ENCODE results near the gene COG3.

COG3 gene

GRCh38 chr13:45508776-45509175 is 44.0 kb downstream of the COG3 start:
- DNase-seq: no peak

- no peak for DNase-seq
Observed at GRCh38 chr13:45510672-45511071, 45.9 kb downstream of the COG3 start.

GRCh38 chr13:45511310-45512097 is 46.8 kb downstream of the COG3 start:
- no peak for DNase-seq

DNA sequence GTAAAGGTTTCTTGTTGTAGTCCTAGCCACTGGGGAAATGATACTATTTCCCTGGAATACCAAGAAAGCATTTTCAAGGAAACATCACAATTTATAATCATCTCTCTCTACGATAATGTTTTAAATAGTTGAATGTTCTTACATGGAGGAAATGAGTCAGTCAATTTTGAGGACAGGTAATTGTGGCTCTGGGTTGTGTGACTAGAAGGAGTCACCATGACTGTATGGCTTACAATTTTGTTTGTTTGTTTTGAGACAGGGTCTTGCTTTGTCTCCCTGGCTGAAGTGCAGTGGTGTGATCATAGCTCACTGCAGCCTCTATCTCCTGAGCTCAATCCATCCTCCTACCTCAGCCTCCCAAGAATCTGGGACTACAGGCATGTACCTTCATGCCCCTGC is 47.4 kb downstream of the COG3 start:
- DNase-seq: no peak

- no peak for DNase-seq
Observed at GRCh38 chr13:45516757-45517156, 52.0 kb downstream of the COG3 start.

DNA sequence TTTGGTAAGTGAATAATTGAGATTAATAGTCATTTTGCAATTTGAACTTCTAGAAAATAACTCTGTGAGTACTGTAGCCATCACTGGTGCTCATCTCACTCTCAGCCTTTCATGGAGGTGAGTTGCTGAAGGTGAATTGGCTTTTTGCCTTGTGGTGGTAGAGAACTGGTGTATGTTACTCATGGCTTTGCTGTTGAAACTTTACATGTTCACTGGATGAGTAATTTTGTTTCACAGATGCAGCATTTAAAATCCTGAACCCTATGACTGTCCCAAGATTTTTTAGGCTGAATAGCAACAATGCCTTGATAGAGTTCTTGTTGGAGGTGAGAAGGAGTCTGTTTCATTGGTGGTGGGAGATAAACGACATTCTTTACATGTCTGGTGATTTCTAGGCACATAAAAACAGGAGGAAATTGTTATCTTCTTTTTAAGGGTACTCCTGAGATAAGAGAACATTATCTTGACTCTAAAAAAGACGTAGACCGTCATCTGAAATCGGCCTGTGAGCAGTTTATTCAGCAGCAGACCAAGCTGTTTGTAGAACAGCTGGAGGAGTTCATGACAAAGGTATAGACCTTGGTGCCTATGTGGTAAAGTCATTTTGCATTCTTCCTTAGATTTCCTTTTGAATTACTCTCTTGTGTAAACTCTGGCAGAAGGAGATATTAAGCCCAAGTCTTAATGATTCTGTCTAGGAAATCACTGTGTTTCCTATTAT is 53.9 kb downstream of the COG3 start:
- DNase-seq: no peak

- DNase-seq: no peak
Observed at GRCh38 chr13:45519493-45519892, 54.8 kb downstream of the COG3 start.

DNA sequence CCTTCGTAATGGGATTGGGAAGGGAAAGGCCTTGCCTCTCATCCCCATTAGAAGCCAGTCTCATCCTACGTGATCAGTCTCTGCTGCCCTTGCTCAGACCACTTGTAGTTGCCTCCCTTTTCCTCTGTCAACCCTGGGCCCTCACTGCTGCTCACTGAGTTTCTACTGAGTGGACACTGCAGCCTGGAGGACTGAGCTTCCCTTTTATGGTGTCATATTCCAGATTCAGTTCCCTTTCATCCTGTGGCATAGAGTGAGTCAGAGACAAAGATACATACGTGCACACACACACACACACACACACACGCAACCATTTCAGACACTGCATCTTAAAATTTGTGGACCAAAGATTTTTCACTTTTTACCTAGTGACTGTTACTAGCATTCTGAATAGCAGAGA is 56.6 kb downstream of the COG3 start:
- no peak for DNase-seq

- DNase-seq: no peak
Observed at GRCh38 chr13:45522571-45522970, 57.8 kb downstream of the COG3 start.

- no peak for DNase-seq
Observed at GRCh38 chr13:45527699-45528462, 63.1 kb downstream of the COG3 start.

DNA sequence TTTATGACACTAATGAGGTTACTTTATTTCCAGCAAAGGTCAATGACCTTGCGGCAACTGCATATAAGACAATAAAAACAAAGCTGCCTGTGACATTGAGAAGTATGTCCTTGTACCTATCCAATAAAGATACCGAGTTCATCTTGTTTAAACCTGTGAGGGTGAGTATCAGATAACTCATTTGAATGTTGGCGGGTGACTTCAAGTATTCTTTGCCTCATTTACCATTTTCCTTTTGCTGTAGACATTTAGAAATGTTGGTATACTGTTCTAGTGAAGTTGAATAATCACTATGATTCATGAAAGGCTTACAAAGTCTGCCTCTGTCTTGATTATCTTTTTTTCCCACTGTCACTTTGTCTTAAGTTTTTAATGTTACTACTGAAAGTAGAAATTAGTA is 65.0 kb downstream of the COG3 start:
- no peak for DNase-seq

GRCh38 chr13:45534604-45535003 is 69.9 kb downstream of the COG3 start:
- DNase-seq: no peak

- no peak for DNase-seq
Observed at GRCh38 chr13:45536224-45536623, 71.5 kb downstream of the COG3 start.

DNA sequence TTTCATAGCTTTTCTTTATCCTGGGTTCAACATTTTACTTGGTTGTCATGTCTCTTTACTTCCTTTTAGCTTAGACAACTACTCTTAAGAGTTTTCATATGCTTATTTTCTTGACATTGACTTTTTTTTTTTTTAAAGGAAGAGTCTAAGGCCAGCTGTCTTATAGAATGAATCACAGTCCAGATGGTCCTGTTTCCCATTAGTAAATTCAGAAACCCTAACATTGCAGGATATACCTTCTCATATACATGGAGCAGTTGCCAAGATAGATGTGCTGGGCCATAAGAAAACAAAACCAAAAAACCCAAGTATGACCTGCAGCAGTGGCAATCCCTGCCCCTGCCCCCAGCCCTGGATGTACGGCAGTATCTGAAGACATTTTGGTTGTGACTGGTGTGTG is 72.8 kb downstream of the COG3 start:
- DNase-seq: no peak

DNA sequence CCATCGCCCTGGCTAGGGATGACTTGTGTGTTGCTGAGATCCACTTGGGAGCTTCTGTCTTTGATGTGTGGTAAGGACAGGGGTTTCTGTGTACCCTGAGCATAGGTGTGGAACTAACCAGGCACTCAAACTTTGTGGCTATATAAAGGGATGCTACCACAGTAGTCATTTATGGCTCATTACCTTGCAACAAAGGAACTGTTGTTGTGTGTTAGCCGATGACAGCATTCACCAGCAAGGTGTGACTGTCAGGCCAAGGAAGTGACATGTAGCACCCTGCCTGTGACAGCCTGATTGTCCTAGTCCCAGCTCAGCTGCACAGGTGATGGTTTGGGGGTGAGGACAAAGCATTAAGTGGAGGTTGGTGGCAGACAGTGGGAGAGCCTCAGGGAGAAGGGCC is 73.6 kb downstream of the COG3 start:
- DNase-seq: no peak

GRCh38 chr13:45540195-45540594 is 75.5 kb downstream of the COG3 start:
- DNase-seq: no peak

DNA sequence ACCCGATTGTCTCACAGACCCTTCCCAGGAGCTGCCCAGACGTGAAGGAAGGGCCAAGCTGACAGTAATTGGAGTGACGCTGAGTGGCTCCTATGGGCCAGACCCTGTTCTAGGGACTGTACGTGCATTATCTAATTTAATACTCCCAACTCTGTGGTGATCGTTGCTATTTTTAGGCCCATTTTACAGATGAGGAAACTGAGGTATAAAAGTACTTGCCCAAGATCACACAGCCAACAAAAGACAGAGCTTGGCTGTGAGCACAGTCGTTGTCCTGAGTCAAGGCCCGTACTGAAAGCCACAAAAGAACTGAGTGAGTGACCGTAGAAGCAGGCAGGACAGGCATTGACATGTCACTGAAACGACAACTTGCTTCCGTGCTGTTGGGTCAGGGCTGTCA is 76.1 kb downstream of the COG3 start:
- DNase-seq: no peak

DNA sequence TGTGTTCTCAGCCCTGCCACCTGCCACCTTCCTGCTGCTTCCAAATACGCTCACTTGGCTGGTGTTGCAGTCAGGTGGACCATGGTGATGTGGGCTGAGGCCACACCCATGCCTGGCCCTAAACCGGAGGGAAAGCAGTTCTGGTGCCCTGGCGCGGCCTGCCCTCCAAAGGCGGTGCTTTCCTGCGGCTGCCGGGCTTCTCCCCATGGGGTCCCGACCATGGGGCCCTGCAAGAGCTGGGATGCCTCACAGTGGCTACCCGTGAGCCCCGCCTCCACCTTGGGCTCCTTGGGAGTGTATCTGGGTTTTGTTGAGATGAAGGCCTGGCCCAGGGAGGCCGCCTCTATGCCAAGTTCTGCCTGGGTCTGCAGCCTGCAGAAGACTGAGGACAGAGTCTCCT is 77.1 kb downstream of the COG3 start:
- DNase-seq: no peak

DNA sequence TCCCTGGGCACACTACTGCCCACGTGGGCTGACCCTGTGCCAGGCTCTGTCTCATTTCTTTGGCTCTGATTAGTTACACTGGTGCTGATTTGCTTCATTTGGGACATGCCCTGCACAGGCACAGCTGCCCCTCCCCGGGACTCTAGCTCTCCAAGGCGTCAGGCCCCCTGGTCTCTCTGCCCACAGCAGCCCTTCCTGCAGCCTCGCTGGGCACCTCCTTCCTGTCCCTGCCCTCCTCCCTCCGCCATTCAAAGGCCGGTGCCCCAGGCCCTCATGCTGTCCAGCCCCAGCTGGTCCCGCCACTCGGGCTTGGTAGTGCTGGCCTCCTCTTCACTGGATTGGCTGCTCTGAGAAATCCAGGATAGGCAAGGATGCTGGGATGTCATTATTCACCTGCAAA is 77.7 kb downstream of the COG3 start:
- DNase-seq: no peak

DNA sequence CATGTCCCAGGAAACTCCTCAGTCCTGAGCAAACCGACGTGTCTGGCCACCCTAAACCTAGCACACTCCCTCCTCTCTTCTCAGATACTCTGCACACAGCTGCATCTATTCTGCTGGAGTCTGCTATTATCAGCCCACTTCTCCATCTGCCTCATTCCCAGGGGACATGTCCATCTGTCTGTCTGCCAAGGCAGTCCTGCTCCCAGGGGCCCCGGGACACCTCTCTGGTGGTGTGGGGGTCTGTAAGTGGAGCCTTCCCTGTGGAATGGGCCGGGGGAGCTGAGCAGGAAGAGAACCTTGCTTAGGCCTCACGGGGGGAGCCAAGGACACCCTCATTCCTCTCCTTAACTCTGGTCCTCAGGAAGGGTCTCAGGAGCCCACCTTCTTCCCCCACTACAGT is 78.1 kb downstream of the COG3 start:
- no peak for DNase-seq

- no peak for DNase-seq
Observed at GRCh38 chr13:45544520-45544919, 79.8 kb downstream of the COG3 start.

- DNase-seq: no peak
Observed at GRCh38 chr13:45545686-45546409, 81.1 kb downstream of the COG3 start.

- DNase-seq: no peak
Observed at GRCh38 chr13:45546410-45546765, 81.6 kb downstream of the COG3 start.

Measured in activated CD4-positive, alpha-beta T cell treated with anti-CD3 and anti-CD28 coated beads, Interleukin-2, amount 50 U/mL, for 1 hour (primary cell).